MM.1S (cell line): Measurements from ENCODE around the gene CCDC121.
"Not testable (repeated sequence)": the region's sequence is repeated elsewhere in the genome, so short reads cannot be mapped to it uniquely, and the experiment has no call there.

Experiments used
- DNase-seq: peaks from one replicate; pipeline ENCODE4 v3.0.0-alpha.2; 2015
- H2AFZ ChIP-seq: fragments of 300-600 bp; sonication (generic); 2 replicates; pipeline ENCODE4 v1.6.0; 2016; ENCODE audit warnings: antibody characterized with exemption, low read length
- H3F3A ChIP-seq: fragments of 300-600 bp; sonication (generic); 2 replicates; pipeline ENCODE4 v1.6.1; 2016; ENCODE audit warnings: mild to moderate bottlenecking, antibody characterized with exemption, low read length, moderate library complexity, mixed read lengths; ENCODE audit not compliant: insufficient read depth
- H3K27ac ChIP-seq: fragments of 300-600 bp; sonication (generic); 2 replicates; pipeline ENCODE4 v1.5.1; 2016; ENCODE audit warnings: mild to moderate bottlenecking, low read length
- H3K27me3 ChIP-seq: fragments of 300-600 bp; sonication (generic); replicated peaks from 2 replicates; pipeline ENCODE4 v1.6.0; 2016; ENCODE audit warnings: low read length; ENCODE audit not compliant: insufficient read depth
- H3K36me3 ChIP-seq: fragments of 300-600 bp; sonication (generic); replicated peaks from 2 replicates; pipeline ENCODE4 v1.6.1; 2016; ENCODE audit warnings: mild to moderate bottlenecking, low read length, mixed read lengths; ENCODE audit not compliant: insufficient read depth
- H3K4me1 ChIP-seq: fragments of 300-600 bp; sonication (generic); 2 replicates; pipeline ENCODE4 v1.6.1; 2016; ENCODE audit warnings: low read length, mixed read lengths
- H3K4me2 ChIP-seq: fragments of 300-600 bp; sonication (generic); 2 replicates; pipeline ENCODE4 v1.6.0; 2016; ENCODE audit warnings: low read depth, low read length
- H3K4me3 ChIP-seq: fragments of 300-600 bp; sonication (generic); 2 replicates; pipeline ENCODE4 v1.5.1; 2016; ENCODE audit warnings: low read length, mixed read lengths
- H3K79me2 ChIP-seq: fragments of 300-600 bp; sonication (generic); 2 replicates; pipeline ENCODE4 v1.6.1; 2016; ENCODE audit warnings: mixed run types, low read length, mixed read lengths
- H3K9ac ChIP-seq: fragments of 300-600 bp; sonication (generic); 2 replicates; pipeline ENCODE4 v1.6.1; 2016; ENCODE audit warnings: low read length, mixed read lengths
- H3K9me2 ChIP-seq: fragments of 300-600 bp; sonication (generic); replicated peaks from 2 replicates; pipeline ENCODE4 v1.6.1; 2016; ENCODE audit warnings: mild to moderate bottlenecking, low read length, mixed read lengths; ENCODE audit not compliant: insufficient read depth
- H3K9me3 ChIP-seq: fragments of 300-600 bp; sonication (generic); replicated peaks from 2 replicates; pipeline ENCODE4 v1.6.1; 2016; ENCODE audit warnings: mild to moderate bottlenecking, low read length, mixed read lengths; ENCODE audit not compliant: insufficient read depth
- H4K20me1 ChIP-seq: fragments of 300-600 bp; sonication (generic); 2 replicates; pipeline ENCODE4 v1.6.1; 2016; ENCODE audit warnings: mild to moderate bottlenecking, low read length, moderate library complexity, mixed read lengths; ENCODE audit not compliant: insufficient read depth
- CTCF ChIP-seq: fragments of 300-600 bp; sonication (generic); IDR thresholded peaks from 2 replicates; pipeline ENCODE4 v1.5.1; 2016; ENCODE audit warnings: antibody characterized with exemption, low read length, mixed read lengths
- EZH2 ChIP-seq: fragments of 300-600 bp; sonication (generic); optimal IDR thresholded peaks from 2 replicates; pipeline ENCODE3; 2017; ENCODE audit warnings: low read depth, mild to moderate bottlenecking, antibody characterized with exemption, low read length, mixed read lengths
- EZH2phosphoT487 ChIP-seq: fragments of 300-600 bp; sonication (generic); IDR thresholded peaks from 2 replicates; pipeline ENCODE4 v1.6.1; 2018; ENCODE audit warnings: antibody characterized with exemption, low read length

Gene CCDC121

GRCh38 chr2:27627963-27628766, 647 bp downstream of the CCDC121 start:
- Histone ChIP-seq H3K9me3 (no peaks in the 10 kb centered on the region), H3K9ac (peak overlapping the region; percentile 89), H3F3A (peaks cover 4% of the 10 kb centered on the region; the same call in 1 of the 2 replicates), H2AFZ (peak overlapping the region; percentile 93), H3K36me3 (no peaks in the 10 kb centered on the region; the same call in 1 of the 2 replicates), H3K4me1 (no peaks in the 10 kb centered on the region), H3K27me3 (no peaks in the 10 kb centered on the region), H3K79me2 (peaks cover 23% of the 10 kb centered on the region), H3K4me3 (peak overlapping the region; percentile 79), H3K4me2 (peak overlapping the region; percentile 82), H3K27ac (peak overlapping the region; percentile 33; the same call in 1 of the 2 replicates), H3K9me2 (no peaks in the 10 kb centered on the region), H4K20me1 (no peaks in the 10 kb centered on the region)
- DNase-seq = no peak
- TF ChIP-seq EZH2phosphoT487 (no peak), CTCF (no peak), EZH2 (no peak)

GRCh38 chr2:27626921-27627320, 1.9 kb downstream of the CCDC121 start:
- not testable (repeated sequence) for H3K27ac ChIP-seq, H3K9me2 ChIP-seq
- H3K79me2 ChIP-seq = peaks cover 23% of the 10 kb centered on the region

GRCh38 chr2:27626323-27626722, 2.5 kb downstream of the CCDC121 start:
- H3K27ac ChIP-seq, H3K36me3 ChIP-seq, H3K9me2 ChIP-seq: not testable (repeated sequence)

More at GRCh38 chr2:27626921-27627320, 1.9 kb downstream of the CCDC121 start:
- H3K4me3 ChIP-seq, H3K4me2 ChIP-seq, H3K27me3 ChIP-seq, H3K9me3 ChIP-seq, DNase-seq, H3K36me3 ChIP-seq, H3K9ac ChIP-seq, H3K4me1 ChIP-seq, H4K20me1 ChIP-seq, H2AFZ ChIP-seq, H3F3A ChIP-seq: not testable (repeated sequence)

GRCh38 chr2:27624943-27625342, 3.9 kb downstream of the CCDC121 start:
- no peak overlapping the region for H3K4me2 ChIP-seq
- TF ChIP-seq EZH2 (no peak), EZH2phosphoT487 (no peak)
- no peaks in the 10 kb centered on the region for H3K36me3 ChIP-seq

More at GRCh38 chr2:27626323-27626722, 2.5 kb downstream of the CCDC121 start:
- not testable (repeated sequence) for H3K4me2 ChIP-seq, H3K4me1 ChIP-seq, H3K9me3 ChIP-seq, H2AFZ ChIP-seq, H3K27me3 ChIP-seq, H3K9ac ChIP-seq, DNase-seq, H3K4me3 ChIP-seq, H3F3A ChIP-seq, H4K20me1 ChIP-seq
- H3K79me2 ChIP-seq = peaks cover 22% of the 10 kb centered on the region

More at GRCh38 chr2:27624943-27625342, 3.9 kb downstream of the CCDC121 start:
- H4K20me1 ChIP-seq = no peaks in the 10 kb centered on the region
- H3K9me3 ChIP-seq = no peaks in the 10 kb centered on the region
- no peak overlapping the region for H2AFZ ChIP-seq
- H3K79me2 ChIP-seq = peaks cover 12% of the 10 kb centered on the region
- DNase-seq = no peak
- H3K9me2 ChIP-seq = no peaks in the 10 kb centered on the region
- H3K27ac ChIP-seq = no peak overlapping the region
- peaks cover 4% of the 10 kb centered on the region; the same call in 1 of the 2 replicates for H3F3A ChIP-seq
- H3K4me3 ChIP-seq = no peak overlapping the region
- no peak overlapping the region for H3K9ac ChIP-seq
- no peaks in the 10 kb centered on the region for H3K4me1 ChIP-seq
- no peaks in the 10 kb centered on the region for H3K27me3 ChIP-seq
